ENCODE measurements around the gene LRRC74A.

DNA sequence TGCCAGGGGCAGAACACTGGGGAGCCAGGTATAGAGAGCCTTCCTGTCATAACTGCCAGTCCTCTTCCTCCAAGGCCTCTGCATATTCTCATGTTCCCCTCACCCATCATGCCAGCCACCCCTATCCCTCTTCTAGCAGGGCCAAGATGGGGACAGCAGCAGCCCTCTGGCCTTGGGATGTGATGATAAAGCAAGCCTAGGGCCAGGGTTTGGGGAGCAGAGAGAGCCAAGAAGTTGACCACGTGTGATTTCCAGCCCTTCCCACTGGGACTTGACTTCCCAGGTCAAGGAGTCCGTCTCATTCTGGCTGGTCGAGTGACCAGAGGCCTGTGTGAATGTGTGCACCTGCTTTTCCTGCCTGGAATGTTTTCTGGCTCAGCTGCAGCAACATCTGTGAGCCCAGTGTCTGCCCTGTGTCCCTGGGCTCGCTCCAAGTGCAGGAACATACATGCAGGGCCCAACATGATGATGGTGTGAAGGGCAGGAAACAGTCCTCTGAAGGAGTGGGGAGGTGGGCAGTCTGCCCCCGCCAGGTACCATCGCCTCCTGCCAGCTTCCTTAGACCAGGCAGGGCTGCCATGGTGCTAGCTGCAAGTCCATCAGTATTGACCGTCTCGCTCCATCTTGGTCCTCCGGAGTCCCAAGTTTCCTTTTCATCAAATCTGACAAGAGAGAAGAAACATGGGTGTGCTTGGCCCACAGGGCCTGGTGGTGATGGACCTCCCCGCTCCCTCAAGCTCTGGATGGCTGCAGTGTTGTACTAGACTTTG lies 43.9 kb upstream of the LRRC74A start:
- TF ChIP-seq CREB1 (CRISPR knock-in tag; IDR thresholded peaks at IDR 0.05; ENCODE audit: low read depth) (no peak), ZNF331 (CRISPR knock-in tag; IDR thresholded peaks at IDR 0.05; ENCODE audit: low read depth) (no peak), POLR2AphosphoS5 (IDR thresholded peaks at IDR 0.05; ENCODE audit: low read depth) (no peak), JUNB (IDR thresholded peaks at IDR 0.05; ENCODE audit: unreplicated experiment) (no peak), EZH2 (IDR thresholded peaks at IDR 0.05; ENCODE audit: low read depth, unreplicated experiment) (no peak), EZH2phosphoT487 (IDR thresholded peaks at IDR 0.05; ENCODE audit: unreplicated experiment) (no peak), STAT1 (IDR thresholded peaks at IDR 0.05; ENCODE audit: unreplicated experiment) (no peak), NANOG (IDR thresholded peaks at IDR 0.05; ENCODE audit: borderline replicate concordance) (no peak)
- TF ChIP-seq, protein P1, sequence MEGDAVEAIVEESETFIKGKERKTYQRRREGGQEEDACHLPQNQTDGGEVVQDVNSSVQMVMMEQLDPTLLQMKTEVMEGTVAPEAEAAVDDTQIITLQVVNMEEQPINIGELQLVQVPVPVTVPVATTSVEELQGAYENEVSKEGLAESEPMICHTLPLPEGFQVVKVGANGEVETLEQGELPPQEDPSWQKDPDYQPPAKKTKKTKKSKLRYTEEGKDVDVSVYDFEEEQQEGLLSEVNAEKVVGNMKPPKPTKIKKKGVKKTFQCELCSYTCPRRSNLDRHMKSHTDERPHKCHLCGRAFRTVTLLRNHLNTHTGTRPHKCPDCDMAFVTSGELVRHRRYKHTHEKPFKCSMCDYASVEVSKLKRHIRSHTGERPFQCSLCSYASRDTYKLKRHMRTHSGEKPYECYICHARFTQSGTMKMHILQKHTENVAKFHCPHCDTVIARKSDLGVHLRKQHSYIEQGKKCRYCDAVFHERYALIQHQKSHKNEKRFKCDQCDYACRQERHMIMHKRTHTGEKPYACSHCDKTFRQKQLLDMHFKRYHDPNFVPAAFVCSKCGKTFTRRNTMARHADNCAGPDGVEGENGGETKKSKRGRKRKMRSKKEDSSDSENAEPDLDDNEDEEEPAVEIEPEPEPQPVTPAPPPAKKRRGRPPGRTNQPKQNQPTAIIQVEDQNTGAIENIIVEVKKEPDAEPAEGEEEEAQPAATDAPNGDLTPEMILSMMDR (conservative IDR thresholded peaks at IDR 0.05; ENCODE audit: low read depth in 2 of 2): no peak
- TF ChIP-seq, protein P2, sequence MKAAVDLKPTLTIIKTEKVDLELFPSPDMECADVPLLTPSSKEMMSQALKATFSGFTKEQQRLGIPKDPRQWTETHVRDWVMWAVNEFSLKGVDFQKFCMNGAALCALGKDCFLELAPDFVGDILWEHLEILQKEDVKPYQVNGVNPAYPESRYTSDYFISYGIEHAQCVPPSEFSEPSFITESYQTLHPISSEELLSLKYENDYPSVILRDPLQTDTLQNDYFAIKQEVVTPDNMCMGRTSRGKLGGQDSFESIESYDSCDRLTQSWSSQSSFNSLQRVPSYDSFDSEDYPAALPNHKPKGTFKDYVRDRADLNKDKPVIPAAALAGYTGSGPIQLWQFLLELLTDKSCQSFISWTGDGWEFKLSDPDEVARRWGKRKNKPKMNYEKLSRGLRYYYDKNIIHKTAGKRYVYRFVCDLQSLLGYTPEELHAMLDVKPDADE (IDR thresholded peaks at IDR 0.05): no peak
- TF ChIP-seq, protein P3, sequence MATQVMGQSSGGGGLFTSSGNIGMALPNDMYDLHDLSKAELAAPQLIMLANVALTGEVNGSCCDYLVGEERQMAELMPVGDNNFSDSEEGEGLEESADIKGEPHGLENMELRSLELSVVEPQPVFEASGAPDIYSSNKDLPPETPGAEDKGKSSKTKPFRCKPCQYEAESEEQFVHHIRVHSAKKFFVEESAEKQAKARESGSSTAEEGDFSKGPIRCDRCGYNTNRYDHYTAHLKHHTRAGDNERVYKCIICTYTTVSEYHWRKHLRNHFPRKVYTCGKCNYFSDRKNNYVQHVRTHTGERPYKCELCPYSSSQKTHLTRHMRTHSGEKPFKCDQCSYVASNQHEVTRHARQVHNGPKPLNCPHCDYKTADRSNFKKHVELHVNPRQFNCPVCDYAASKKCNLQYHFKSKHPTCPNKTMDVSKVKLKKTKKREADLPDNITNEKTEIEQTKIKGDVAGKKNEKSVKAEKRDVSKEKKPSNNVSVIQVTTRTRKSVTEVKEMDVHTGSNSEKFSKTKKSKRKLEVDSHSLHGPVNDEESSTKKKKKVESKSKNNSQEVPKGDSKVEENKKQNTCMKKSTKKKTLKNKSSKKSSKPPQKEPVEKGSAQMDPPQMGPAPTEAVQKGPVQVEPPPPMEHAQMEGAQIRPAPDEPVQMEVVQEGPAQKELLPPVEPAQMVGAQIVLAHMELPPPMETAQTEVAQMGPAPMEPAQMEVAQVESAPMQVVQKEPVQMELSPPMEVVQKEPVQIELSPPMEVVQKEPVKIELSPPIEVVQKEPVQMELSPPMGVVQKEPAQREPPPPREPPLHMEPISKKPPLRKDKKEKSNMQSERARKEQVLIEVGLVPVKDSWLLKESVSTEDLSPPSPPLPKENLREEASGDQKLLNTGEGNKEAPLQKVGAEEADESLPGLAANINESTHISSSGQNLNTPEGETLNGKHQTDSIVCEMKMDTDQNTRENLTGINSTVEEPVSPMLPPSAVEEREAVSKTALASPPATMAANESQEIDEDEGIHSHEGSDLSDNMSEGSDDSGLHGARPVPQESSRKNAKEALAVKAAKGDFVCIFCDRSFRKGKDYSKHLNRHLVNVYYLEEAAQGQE (IDR thresholded peaks at IDR 0.05; ENCODE audit: unreplicated experiment): no peak
- TF ChIP-seq, protein P4, sequence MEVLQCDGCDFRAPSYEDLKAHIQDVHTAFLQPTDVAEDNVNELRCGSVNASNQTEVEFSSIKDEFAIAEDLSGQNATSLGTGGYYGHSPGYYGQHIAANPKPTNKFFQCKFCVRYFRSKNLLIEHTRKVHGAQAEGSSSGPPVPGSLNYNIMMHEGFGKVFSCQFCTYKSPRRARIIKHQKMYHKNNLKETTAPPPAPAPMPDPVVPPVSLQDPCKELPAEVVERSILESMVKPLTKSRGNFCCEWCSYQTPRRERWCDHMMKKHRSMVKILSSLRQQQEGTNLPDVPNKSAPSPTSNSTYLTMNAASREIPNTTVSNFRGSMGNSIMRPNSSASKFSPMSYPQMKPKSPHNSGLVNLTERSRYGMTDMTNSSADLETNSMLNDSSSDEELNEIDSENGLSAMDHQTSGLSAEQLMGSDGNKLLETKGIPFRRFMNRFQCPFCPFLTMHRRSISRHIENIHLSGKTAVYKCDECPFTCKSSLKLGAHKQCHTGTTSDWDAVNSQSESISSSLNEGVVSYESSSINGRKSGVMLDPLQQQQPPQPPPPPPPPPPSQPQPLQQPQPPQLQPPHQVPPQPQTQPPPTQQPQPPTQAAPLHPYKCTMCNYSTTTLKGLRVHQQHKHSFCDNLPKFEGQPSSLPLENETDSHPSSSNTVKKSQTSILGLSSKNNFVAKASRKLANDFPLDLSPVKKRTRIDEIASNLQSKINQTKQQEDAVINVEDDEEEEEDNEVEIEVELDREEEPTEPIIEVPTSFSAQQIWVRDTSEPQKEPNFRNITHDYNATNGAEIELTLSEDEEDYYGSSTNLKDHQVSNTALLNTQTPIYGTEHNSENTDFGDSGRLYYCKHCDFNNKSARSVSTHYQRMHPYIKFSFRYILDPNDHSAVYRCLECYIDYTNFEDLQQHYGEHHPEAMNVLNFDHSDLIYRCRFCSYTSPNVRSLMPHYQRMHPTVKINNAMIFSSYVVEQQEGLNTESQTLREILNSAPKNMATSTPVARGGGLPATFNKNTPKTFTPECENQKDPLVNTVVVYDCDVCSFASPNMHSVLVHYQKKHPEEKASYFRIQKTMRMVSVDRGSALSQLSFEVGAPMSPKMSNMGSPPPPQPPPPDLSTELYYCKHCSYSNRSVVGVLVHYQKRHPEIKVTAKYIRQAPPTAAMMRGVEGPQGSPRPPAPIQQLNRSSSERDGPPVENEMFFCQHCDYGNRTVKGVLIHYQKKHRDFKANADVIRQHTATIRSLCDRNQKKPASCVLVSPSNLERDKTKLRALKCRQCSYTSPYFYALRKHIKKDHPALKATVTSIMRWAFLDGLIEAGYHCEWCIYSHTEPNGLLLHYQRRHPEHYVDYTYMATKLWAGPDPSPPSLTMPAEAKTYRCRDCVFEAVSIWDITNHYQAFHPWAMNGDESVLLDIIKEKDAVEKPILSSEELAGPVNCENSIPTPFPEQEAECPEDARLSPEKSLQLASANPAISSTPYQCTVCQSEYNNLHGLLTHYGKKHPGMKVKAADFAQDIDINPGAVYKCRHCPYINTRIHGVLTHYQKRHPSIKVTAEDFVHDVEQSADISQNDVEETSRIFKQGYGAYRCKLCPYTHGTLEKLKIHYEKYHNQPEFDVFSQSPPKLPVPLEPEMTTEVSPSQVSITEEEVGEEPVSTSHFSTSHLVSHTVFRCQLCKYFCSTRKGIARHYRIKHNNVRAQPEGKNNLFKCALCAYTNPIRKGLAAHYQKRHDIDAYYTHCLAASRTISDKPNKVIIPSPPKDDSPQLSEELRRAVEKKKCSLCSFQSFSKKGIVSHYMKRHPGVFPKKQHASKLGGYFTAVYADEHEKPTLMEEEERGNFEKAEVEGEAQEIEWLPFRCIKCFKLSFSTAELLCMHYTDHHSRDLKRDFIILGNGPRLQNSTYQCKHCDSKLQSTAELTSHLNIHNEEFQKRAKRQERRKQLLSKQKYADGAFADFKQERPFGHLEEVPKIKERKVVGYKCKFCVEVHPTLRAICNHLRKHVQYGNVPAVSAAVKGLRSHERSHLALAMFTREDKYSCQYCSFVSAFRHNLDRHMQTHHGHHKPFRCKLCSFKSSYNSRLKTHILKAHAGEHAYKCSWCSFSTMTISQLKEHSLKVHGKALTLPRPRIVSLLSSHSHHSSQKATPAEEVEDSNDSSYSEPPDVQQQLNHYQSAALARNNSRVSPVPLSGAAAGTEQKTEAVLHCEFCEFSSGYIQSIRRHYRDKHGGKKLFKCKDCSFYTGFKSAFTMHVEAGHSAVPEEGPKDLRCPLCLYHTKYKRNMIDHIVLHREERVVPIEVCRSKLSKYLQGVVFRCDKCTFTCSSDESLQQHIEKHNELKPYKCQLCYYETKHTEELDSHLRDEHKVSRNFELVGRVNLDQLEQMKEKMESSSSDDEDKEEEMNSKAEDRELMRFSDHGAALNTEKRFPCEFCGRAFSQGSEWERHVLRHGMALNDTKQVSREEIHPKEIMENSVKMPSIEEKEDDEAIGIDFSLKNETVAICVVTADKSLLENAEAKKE (CRISPR knock-in tag; IDR thresholded peaks at IDR 0.05): no peak
